GM12801 (cell line): Measurements from ENCODE around the gene ATG2A.

Source experiments
- TF ChIP-seq, protein P1 (sequence below): IDR thresholded peaks from one replicate; pipeline ENCODE4 v1.5.1; 2011; ENCODE audit warnings: control low read depth; ENCODE audit not compliant: insufficient read length; ENCODE audit errors: extremely low read depth

Gene ATG2A

DNA sequence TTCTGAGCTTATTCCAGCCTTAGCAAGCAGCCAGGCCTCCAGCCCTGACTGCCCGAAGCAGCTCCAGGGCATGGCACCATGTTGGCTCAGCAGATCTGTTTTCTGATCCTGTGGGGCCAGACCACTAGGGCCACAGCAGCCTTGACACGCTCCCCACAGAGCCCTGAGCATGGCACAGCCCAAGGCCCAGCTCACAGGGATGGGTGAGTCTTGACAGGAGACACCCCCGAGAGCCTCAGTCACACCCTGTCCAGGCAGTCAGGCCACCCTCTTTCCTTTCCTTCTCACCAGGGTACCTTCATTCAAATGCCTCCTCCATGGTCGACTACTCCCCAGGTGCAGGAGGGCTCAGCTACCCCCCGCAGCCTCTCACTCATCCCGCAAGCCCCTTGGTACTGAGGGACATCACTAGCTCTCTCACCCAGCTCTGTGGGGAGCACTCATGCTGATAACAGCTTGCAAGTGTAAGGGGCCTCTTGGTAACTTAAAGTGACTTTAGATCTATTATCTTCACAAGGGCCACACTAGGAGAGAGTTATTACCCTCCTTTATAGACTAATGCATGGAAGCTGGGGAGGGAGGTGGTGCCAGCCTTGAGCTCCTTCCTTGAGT, 68.7 kb downstream of the ATG2A start:
- TF ChIP-seq, protein P1, sequence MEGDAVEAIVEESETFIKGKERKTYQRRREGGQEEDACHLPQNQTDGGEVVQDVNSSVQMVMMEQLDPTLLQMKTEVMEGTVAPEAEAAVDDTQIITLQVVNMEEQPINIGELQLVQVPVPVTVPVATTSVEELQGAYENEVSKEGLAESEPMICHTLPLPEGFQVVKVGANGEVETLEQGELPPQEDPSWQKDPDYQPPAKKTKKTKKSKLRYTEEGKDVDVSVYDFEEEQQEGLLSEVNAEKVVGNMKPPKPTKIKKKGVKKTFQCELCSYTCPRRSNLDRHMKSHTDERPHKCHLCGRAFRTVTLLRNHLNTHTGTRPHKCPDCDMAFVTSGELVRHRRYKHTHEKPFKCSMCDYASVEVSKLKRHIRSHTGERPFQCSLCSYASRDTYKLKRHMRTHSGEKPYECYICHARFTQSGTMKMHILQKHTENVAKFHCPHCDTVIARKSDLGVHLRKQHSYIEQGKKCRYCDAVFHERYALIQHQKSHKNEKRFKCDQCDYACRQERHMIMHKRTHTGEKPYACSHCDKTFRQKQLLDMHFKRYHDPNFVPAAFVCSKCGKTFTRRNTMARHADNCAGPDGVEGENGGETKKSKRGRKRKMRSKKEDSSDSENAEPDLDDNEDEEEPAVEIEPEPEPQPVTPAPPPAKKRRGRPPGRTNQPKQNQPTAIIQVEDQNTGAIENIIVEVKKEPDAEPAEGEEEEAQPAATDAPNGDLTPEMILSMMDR: no peak

DNA sequence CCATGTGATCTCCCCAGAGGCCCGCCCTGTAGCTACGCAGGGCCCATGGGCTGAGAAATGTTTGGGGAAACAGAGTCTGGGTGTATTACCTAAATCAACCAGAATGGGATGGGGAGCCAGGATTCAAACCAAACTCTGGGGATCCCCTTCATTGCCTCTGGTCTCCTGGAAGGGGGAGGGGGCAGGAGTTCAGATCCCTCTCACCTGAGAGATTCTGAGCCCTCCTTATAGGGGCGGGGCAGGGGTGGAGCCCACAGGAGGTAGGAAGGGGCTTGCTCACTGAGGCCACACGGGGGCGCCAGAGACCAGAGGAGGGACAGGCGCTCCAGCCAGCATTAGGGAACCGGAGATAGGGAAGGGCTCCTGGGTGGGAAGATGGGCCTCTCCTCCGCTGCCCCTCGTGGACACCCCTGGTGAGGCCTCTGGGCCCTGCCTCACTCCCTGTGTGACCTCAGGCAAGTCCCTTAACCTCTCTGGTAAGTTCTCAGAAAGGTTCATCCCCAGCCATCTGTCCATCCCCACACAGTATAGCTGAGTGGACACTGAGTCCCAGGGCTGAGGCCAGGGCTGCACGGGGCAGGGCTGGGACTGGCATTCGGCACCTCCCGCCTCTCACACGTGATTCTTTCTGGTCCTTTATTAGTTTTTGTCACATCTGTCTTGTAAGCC, 69.9 kb downstream of the ATG2A start:
- TF ChIP-seq, protein P1: peak; percentile 51

DNA sequence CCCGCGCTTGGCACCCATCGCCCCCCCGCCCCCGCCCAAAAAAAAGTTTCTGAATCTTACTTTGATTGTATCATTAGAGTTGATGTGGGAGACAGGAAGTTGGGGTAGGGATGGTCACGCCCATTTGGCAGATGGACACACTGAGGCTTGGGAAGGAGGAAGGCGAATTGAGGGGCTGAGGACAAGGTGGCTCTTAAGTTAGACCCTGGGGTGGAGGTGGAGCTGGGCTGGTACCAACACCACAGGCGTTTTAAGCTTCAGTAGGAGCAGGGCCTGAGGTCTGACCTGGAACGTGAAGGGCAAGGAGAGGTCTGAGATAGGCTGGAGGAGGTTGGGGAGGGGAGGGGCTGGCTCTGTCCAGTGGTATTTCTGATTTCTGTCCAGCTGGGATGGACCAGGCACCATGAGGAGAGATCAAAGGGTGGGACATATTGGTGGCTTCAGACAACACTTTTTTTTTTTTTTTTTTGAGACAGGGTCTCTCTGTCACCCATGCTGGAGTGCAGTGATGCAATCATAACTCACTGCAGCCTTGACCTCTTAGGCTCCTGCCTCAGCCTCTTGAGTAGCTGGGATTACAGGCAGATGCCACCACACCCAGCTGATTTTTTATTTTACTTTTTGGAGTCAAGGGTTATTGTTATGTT, 71.8 kb downstream of the ATG2A start:
- TF ChIP-seq, protein P1: no peak
